Vagina (tissue), 2 donors: ENCODE data around the gene MINDY4. TPM values are rescaled to one million over a fixed set of nuclear protein-coding genes. Genes with fewer than 3 reads are reported as not detected.

Source experiments
- DNase-seq, 2 donors: peaks; one replicate each; pipeline ENCODE4 v3.0.0-alpha.2; 2017; ENCODE audit errors: extremely low spot score in 2 of 2
- H3K27ac ChIP-seq: fragments of 200-600 bp; sonication (generic); one replicate; pipeline ENCODE4 v1.5.1; 2019
- H3K27me3 ChIP-seq: fragments of 200-600 bp; sonication (generic); one replicate; pipeline ENCODE4 v1.5.1; 2019
- H3K36me3 ChIP-seq, 2 donors: fragments of 200-600 bp; sonication (generic); one replicate each; pipeline ENCODE4 v1.5.1; 2017 to 2019
- H3K4me1 ChIP-seq: fragments of 200-600 bp; sonication (generic); one replicate; pipeline ENCODE4 v1.5.1; 2019
- H3K4me3 ChIP-seq, 2 donors: fragments of 200-600 bp; sonication (generic); 1 replicate in 1 of 2; 2 replicates in 1 of 2; pipeline ENCODE4 v1.5.1; 2016 to 2019
- H3K9me3 ChIP-seq: fragments of 200-600 bp; sonication (generic); one replicate; pipeline ENCODE4 v1.5.1; 2019
- POLR2A ChIP-seq, 2 donors: fragments of 450-650 bp; IDR thresholded peaks; one replicate each; pipeline ENCODE4 v1.6.1; 2017; ENCODE audit warnings: antibody characterized with exemption in 2 of 2, mild to moderate bottlenecking in 2 of 2, moderate library complexity in 2 of 2
- POLR2AphosphoS5 ChIP-seq, 2 donors: sonication (generic); formaldehyde crosslinking; IDR thresholded peaks; one replicate each; pipeline ENCODE4 v1.9.0; 2017; ENCODE audit warnings: antibody characterized with exemption in 2 of 2, mild to moderate bottlenecking in 2 of 2, low read depth in 1 of 2; ENCODE audit not compliant: insufficient read depth in 1 of 2
- intact Hi-C: fragments of 100-400 bp; cut with DNase I; formaldehyde crosslinking; loops from one replicate; pipeline ENCODE4 v1.15.1; 2023
- total RNA-seq: library from RNA; depleted of rRNA; stranded (reverse); fragments of >200 nt; gene quantifications from one replicate; pipeline ENCODE4 v1.2.3, GENCODE V29; 2016
- TF ChIP-seq, protein P1 (sequence below), 3 experiments: fragments of 450-650 bp in 2 of 3; fragments of 200-600 bp in 1 of 3; sonication (generic) in 1 of 3; IDR thresholded peaks; one replicate each; pipeline ENCODE4 v1.5.1; 2017 to 2019; ENCODE audit warnings: antibody characterized with exemption in 3 of 3, mild to moderate bottlenecking in 2 of 3, moderate library complexity in 2 of 3

MINDY4 gene
- total RNA-seq, 1 donor from 2014 or later: 10.3 TPM

DNA sequence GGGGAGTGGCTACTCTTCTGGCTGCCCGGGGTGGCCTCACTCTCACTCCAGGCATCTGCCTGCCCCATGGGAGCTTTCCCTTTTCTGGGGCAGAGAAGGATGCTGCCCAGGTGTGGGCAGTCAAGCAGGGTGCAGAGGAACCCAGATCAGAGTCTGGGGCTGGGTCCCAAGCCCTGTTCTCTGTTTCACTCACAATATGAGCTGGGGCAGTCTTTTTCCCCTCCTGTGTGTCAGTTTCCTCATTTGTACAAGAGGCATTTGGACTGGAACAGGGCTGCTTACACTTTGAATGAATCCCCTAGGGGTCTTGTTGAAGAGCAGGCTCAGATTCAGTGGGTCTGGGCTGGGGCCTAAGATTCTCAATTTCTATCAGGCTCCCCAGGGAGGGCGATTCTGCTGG lies 102.0 kb downstream of the MINDY4 start:
- intact Hi-C loops: no loop called here
- no peak overlapping the region for H3K27ac ChIP-seq
- H3K9me3 ChIP-seq: no peaks in the 10 kb centered on the region
- H3K36me3 ChIP-seq: peaks cover 0 to 14% of the 10 kb centered on the region in 2 donors
- TF ChIP-seq POLR2A (IDR thresholded peaks at IDR 0.05) (no peak), POLR2AphosphoS5 (IDR thresholded peaks at IDR 0.05; ENCODE audit: insufficient read depth in 1 of 2, low read depth in 1 of 2) (no peak)
- TF ChIP-seq, protein P1, sequence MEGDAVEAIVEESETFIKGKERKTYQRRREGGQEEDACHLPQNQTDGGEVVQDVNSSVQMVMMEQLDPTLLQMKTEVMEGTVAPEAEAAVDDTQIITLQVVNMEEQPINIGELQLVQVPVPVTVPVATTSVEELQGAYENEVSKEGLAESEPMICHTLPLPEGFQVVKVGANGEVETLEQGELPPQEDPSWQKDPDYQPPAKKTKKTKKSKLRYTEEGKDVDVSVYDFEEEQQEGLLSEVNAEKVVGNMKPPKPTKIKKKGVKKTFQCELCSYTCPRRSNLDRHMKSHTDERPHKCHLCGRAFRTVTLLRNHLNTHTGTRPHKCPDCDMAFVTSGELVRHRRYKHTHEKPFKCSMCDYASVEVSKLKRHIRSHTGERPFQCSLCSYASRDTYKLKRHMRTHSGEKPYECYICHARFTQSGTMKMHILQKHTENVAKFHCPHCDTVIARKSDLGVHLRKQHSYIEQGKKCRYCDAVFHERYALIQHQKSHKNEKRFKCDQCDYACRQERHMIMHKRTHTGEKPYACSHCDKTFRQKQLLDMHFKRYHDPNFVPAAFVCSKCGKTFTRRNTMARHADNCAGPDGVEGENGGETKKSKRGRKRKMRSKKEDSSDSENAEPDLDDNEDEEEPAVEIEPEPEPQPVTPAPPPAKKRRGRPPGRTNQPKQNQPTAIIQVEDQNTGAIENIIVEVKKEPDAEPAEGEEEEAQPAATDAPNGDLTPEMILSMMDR (IDR thresholded peaks at IDR 0.05): no peak
- no peak for DNase-seq
- H3K27me3 ChIP-seq: no peaks in the 10 kb centered on the region
- no peaks in the 10 kb centered on the region for H3K4me1 ChIP-seq
- H3K4me3 ChIP-seq: no peak overlapping the region

DNA sequence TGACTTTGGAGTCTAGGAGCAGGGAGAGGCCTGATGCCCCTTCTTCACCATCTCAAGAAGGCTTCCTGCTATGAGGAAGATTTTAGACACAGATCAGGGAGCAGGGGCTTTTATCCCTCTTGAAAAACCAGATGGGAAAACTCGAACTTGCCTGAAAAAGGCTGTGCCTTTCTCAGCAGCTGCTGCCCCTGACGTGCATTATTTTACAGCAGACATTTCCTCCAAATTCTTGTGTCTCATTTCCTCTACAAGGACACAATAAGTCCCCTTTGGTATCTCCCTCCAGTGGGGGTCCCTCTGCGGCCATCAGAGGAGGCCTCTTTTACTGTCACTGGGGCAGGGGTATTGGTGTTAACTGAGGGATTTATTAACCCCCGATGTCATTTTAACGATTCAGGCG lies 102.4 kb downstream of the MINDY4 start:
- Histone ChIP-seq H3K36me3 (peaks cover 0 to 14% of the 10 kb centered on the region in 2 donors), H3K9me3 (no peaks in the 10 kb centered on the region), H3K27ac (no peak overlapping the region), H3K27me3 (no peaks in the 10 kb centered on the region), H3K4me3 (no peak overlapping the region), H3K4me1 (no peaks in the 10 kb centered on the region)
- TF ChIP-seq, protein P1 (IDR thresholded peaks at IDR 0.05): no peak
- TF ChIP-seq POLR2AphosphoS5 (IDR thresholded peaks at IDR 0.05; ENCODE audit: insufficient read depth in 1 of 2, low read depth in 1 of 2) (no peak), POLR2A (IDR thresholded peaks at IDR 0.05) (no peak)
- intact Hi-C loops: no loop called here
- DNase-seq: no peak

GRCh38 chr7:30874656-30875302 lies 103.6 kb downstream of the MINDY4 start:
- intact Hi-C loops: no loop called here
- Histone ChIP-seq H3K9me3 (no peaks in the 10 kb centered on the region), H3K4me3 (no peak overlapping the region), H3K27me3 (no peaks in the 10 kb centered on the region), H3K36me3 (peaks cover 0 to 14% of the 10 kb centered on the region in 2 donors), H3K4me1 (no peaks in the 10 kb centered on the region), H3K27ac (no peak overlapping the region)
- no peak for DNase-seq
- no peak for TF ChIP-seq POLR2A (IDR thresholded peaks at IDR 0.05)
- TF ChIP-seq, protein P1 (IDR thresholded peaks at IDR 0.05): no peak
- no peak for TF ChIP-seq POLR2AphosphoS5 (IDR thresholded peaks at IDR 0.05; ENCODE audit: insufficient read depth in 1 of 2, low read depth in 1 of 2)

GRCh38 chr7:30877015-30877769 lies 106.0 kb downstream of the MINDY4 start:
- no peak for DNase-seq

More at GRCh38 chr7:30877015-30877769, 106.0 kb downstream of the MINDY4 start:
- no peak overlapping the region for H3K4me3 ChIP-seq
- H3K36me3 ChIP-seq: peaks cover 0 to 11% of the 10 kb centered on the region in 2 donors
- no peak overlapping the region for H3K27ac ChIP-seq
- H3K27me3 ChIP-seq: no peaks in the 10 kb centered on the region
- no peaks in the 10 kb centered on the region for H3K9me3 ChIP-seq
- H3K4me1 ChIP-seq: no peaks in the 10 kb centered on the region
- intact Hi-C loops: no loop called here
- TF ChIP-seq POLR2A (IDR thresholded peaks at IDR 0.05) (no peak), POLR2AphosphoS5 (IDR thresholded peaks at IDR 0.05; ENCODE audit: insufficient read depth in 1 of 2, low read depth in 1 of 2) (no peak)
- TF ChIP-seq, protein P1 (IDR thresholded peaks at IDR 0.05): no peak
